Ishikawa (cell line): ENCODE results near the gene PPP2R2D.

Experiments used
- EGR1 ChIP-seq: IDR thresholded peaks from 2 replicates; pipeline ENCODE4 v1.6.1; 2012
- FOXM1 ChIP-seq: IDR thresholded peaks from 2 replicates; pipeline ENCODE4 v1.6.1; 2012; ENCODE audit warnings: low read depth, borderline replicate concordance
- MAX ChIP-seq: IDR thresholded peaks from 2 replicates; pipeline ENCODE4 v1.6.1; 2012
- NFIC ChIP-seq: IDR thresholded peaks from 2 replicates; pipeline ENCODE4 v1.6.1; 2012
- RAD21 ChIP-seq: IDR thresholded peaks from 2 replicates; pipeline ENCODE4 v1.6.1; 2012; ENCODE audit warnings: low read depth
- REST ChIP-seq: IDR thresholded peaks from 2 replicates; pipeline ENCODE4 v1.6.1; 2012; ENCODE audit warnings: low read depth, mild to moderate bottlenecking
- TAF1 ChIP-seq: IDR thresholded peaks from 2 replicates; pipeline ENCODE4 v1.6.1; 2012; ENCODE audit warnings: low read depth, mild to moderate bottlenecking
- TEAD4 ChIP-seq: IDR thresholded peaks from 2 replicates; pipeline ENCODE4 v1.6.1; 2012

GRCh38 chr10:131912620-131913019 lies 11.8 kb downstream of the PPP2R2D start:
- no peak for TF ChIP-seq FOXM1
- no peak for TF ChIP-seq TEAD4
- TF ChIP-seq EGR1: no peak
- no peak for TF ChIP-seq NFIC
- no peak for TF ChIP-seq MAX
- TF ChIP-seq RAD21: no peak
- TF ChIP-seq REST: no peak
- no peak for TF ChIP-seq TAF1
